Urinary bladder (tissue), 4 donors: ENCODE data around the gene YWHAQ. TPM values are rescaled to one million over a fixed set of nuclear protein-coding genes. Genes with fewer than 3 reads are reported as not detected.
"Not testable (repeated sequence)": the region's sequence is repeated elsewhere in the genome, so short reads cannot be mapped to it uniquely, and the experiment has no call there.

ENCODE experiments used
- DNase-seq: peaks from one replicate; pipeline ENCODE4 v3.0.0-alpha.2; 2015; ENCODE audit errors: extremely low spot score
- H3K27ac ChIP-seq: one replicate; pipeline ENCODE4 v1.5.1; 2013; ENCODE audit warnings: low read depth, mild to moderate bottlenecking, moderate library complexity
- H3K36me3 ChIP-seq: one replicate; pipeline ENCODE4 v1.6.1; 2013; ENCODE audit warnings: mild to moderate bottlenecking, moderate library complexity; ENCODE audit not compliant: insufficient read depth
- H3K4me1 ChIP-seq: one replicate; pipeline ENCODE4 v1.6.1; 2013; ENCODE audit warnings: mild to moderate bottlenecking, moderate library complexity; ENCODE audit not compliant: insufficient read depth
- H3K4me3 ChIP-seq: one replicate; pipeline ENCODE4 v1.5.1; 2013; ENCODE audit warnings: low read depth, low read length
- WGBS: extraction: QIAGEN DNeasy Blood & Tissue Kit; methylation state at CpG from one replicate; pipeline ENCODE4 v1.1.7; 2013; 5-methylcytosine and 5-hydroxymethylcytosine counted together
- polyA plus RNA-seq: library from polyadenylated mRNA; stranded (reverse); fragments of 200-250 nt; gene quantifications from one replicate; pipeline ENCODE4 v1.2.3, GENCODE V29; 2013
- total RNA-seq: library from RNA; depleted of rRNA; stranded (reverse); fragments of >200 nt; gene quantifications from one replicate; pipeline ENCODE4 v1.2.3, GENCODE V29; 2014
- donor health status: healthy with polysubstance abuse.
- donor health status: healthy.

The YWHAQ gene
- total and polyA plus RNA-seq, 2 donors, result 280 to 346 TPM

DNA sequence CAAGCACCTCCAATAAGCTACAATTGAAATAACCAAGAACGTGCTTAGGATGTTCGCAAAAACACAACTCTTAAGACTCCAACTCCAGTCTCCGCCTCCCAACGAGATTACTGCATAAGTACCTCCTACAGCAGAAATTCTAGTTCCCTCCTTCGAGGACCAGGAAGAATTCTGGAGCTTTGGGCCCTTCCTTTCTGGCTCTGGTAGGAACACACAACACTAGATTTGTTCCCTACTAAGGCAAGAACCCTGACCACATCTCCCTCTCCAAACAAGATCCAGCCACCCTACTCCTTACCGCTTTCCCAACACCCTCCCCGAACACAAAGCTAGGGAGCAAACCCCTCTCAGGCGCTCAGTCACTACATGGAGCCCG lies 75.9 kb downstream of the YWHAQ start:
- under 1% methylated on average over 9 of the region's 9 CpGs for WGBS
- Histone ChIP-seq H3K27ac (peak overlapping the region; percentile 86), H3K36me3 (no peaks in the 10 kb centered on the region), H3K4me1 (peaks cover 2% of the 10 kb centered on the region), H3K4me3 (peak overlapping the region; percentile 71)
- peak; percentile 45 for DNase-seq

DNA sequence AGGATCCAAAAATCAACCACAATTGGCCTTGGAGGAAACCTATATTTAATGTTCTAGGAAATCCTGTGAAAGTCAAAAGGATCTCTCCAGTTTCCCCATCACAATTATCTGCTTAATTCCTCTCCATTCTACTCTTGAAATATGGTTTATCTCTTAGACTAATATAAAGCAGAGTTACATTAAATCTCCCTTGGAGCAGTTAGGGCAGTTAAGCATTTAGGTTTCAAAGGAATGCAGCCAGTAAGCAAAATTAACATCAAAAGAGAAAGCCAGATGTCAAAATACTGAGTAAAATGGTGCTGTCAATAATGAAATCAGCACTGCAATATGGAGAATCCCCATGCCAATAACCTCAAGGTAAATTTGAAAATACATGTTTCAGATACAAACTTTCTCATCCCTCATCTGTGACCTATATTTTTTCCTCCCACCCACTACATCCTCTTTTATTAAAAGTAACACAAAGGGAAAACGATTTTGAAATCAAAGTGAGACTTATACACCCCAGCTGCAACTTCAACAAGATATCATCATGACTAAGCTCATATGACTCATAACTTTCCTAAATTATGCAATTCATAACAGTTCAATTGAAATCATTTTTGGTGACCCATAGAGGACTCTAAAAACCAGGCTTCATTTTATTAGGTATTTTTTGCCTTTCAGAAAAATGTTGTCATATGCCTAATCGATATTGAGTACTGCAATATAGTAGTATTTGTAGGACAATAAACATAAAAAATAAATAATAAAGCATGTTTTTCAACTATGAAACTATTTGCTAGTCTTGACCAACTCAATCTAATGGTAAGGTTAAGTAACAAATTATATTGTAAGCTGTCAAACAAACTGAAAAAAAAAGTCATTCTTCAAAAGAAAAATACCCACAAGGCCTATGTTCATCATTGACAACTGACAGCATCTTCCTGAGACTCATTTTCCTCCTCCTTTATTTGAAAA lies 78.3 kb downstream of the YWHAQ start:
- WGBS, result 31% methylated on average over 2 of the region's 2 CpGs
- Histone ChIP-seq H3K36me3 (no peaks in the 10 kb centered on the region), H3K27ac (no peak overlapping the region), H3K4me1 (peaks cover 2% of the 10 kb centered on the region), H3K4me3 (no peak overlapping the region)
- DNase-seq, result no peak

GRCh38 chr2:9550859-9551391 lies 79.9 kb downstream of the YWHAQ start:
- H3K27ac ChIP-seq, result not testable (repeated sequence)

DNA sequence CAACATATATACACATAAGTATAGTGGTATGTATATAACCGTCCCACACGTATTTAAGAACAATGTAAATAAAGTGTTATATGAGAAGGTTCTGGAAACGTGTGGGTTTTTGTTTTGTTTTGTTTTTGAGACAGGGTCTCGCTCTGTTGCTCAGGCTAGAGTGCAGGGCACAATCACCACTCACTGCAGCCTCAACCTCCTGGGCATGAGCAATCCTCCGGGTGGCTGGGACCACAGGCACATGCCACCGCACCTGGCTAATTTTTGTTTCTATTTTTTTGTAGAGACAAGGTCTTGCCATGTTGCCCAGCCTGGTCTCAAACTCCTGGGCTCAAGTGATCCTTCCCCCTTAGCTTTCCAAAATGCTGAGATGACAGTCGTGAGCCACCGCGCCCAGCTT lies 81.4 kb downstream of the YWHAQ start:
- peaks cover 2% of the 10 kb centered on the region for H3K4me1 ChIP-seq
- whole genome bisulfite sequencing, result 90% methylated on average over 9 of the region's 9 CpGs
- no peaks in the 10 kb centered on the region for H3K36me3 ChIP-seq
- H3K4me3 ChIP-seq, result no peak overlapping the region
- DNase-seq, result no peak
- H3K27ac ChIP-seq, result no peak overlapping the region

More at GRCh38 chr2:9550859-9551391, 79.9 kb downstream of the YWHAQ start:
- H3K36me3 ChIP-seq, H3K4me1 ChIP-seq, DNase-seq, H3K4me3 ChIP-seq: not testable (repeated sequence)
- WGBS, result 88% methylated on average over 7 of the region's 7 CpGs

DNA sequence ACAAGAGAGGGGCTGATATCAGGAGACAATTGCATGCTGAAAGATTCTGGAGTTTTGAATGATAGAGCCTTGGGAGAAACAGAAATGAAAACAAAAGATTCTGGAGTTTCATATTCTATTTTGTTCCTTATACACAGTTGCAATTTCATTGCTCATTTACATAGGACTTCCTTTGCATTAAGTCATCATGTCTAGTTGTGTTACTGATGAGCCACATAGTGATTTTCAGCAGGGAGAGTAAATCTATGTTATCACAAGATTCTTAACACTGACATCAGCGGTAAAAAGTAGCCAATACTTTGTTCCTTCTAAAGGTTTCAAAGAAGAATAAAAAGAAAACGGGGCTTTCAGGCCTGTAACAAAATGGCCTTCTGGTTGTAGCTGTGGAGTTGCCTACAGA lies 82.3 kb downstream of the YWHAQ start:
- H3K4me1 ChIP-seq, result peaks cover 2% of the 10 kb centered on the region

DNA sequence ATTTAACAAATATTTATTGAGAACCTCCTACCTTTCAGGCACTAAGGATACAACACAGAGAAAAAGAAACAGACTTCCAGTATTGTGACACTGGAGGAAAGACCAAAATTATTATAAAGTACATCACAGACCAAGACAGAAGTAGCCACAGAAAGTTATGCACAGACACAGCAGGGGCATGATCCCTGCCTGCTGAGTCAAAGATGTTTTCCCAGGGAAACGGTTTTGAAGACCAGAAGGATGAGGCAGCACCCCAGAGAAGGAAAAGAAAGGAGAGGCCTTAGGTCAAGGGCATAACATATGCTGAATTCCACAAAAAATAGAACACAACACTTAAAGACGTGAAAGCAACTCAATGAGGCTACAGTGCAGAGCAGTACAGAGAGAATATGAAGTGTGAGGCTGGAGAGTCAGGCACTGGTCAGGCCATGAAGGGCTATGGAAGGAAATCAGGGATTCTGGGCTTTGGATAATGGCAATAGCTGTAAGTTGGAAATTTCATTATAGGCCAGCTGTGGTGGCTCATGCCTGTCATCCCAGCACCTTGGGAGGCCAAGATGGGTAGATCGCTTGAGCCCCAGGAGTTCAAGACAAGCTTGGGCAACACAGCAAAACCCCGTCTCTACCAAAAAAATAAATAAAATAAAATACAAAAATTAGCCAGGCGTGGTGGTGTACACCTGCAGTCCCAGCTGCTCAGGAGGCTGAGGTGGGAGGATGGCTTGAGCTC lies 83.4 kb downstream of the YWHAQ start:
- no peak overlapping the region for H3K27ac ChIP-seq

More for the DNA sequence above, 82.3 kb downstream of the YWHAQ start:
- no peaks in the 10 kb centered on the region for H3K36me3 ChIP-seq
- DNase-seq, result no peak
- no peak overlapping the region for H3K27ac ChIP-seq
- WGBS, result 66% methylated on average over 2 of the region's 2 CpGs
- no peak overlapping the region for H3K4me3 ChIP-seq

DNA sequence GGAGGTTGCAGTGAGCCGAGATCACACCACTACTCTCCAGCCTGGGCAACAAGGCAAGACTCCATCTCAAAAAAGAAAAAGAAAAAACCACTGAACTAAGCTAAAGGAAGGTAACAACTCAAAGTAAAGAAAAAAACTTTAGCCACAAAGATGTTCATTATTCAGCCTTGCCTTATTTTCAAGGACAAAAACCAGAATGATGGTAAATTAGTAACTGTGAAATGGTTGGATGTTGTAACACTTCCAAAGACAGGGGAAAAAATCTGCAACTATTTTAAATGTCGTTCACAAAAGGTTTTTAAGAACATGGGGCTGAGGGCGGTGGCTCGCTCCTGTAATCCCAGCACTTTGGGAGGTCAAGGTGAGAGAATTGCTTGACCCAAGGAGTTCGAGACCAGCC lies 85.3 kb downstream of the YWHAQ start:
- Histone ChIP-seq H3K4me3 (no peak overlapping the region), H3K4me1 (peaks cover 2% of the 10 kb centered on the region), H3K36me3 (no peaks in the 10 kb centered on the region), H3K27ac (no peak overlapping the region)
- no peak for DNase-seq
- 93% methylated on average over 5 of the region's 5 CpGs for WGBS

More for the DNA sequence above, 83.4 kb downstream of the YWHAQ start:
- DNase-seq, result no peak
- no peak overlapping the region for H3K4me3 ChIP-seq
- 86% methylated on average over 5 of the region's 5 CpGs for WGBS
- no peaks in the 10 kb centered on the region for H3K36me3 ChIP-seq
- H3K4me1 ChIP-seq, result peaks cover 2% of the 10 kb centered on the region

DNA sequence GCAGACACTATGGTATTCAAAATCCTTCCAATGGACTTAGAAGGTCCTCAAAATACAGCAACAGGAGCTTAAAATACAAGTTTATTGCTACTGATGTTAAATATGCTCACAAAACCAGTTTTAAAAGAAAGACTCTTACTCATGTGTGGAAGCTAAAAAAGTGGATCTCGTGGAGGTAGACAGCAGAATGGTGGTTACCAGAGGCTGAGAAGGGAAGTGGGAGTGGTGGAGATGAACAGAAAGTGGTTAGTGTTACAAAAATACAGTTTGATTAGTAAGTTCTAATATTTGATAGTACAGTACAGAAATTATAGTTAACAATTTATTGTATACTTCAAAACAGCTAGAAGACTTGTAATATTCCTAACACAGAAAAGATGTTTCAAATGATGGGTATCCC lies 87.2 kb downstream of the YWHAQ start:
- H3K4me3 ChIP-seq, result no peak overlapping the region
- no peak overlapping the region for H3K27ac ChIP-seq
- H3K4me1 ChIP-seq, result no peaks in the 10 kb centered on the region
- 65% methylated on average over 1 of the region's 1 CpG for WGBS
- DNase-seq, result no peak
- H3K36me3 ChIP-seq, result no peaks in the 10 kb centered on the region

DNA sequence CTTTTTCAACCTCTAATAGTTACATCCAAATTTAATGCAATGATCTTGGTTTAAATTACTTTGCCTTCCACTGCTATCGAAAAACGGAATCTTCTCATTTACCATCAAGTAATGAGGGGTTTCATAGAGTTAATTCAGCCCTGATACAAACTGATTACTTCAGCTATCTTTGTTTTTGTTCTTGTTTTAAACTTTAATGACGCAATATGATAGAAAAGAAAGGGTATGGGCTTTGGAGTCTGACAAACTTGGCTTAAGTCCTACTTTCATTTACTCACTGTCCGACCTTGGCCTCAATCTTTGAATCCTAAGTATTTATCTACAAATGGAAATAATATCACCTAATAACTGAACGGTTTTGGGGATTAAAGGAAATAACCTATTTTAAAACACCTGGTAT lies 91.3 kb downstream of the YWHAQ start:
- Histone ChIP-seq H3K4me3 (no peak overlapping the region), H3K27ac (no peak overlapping the region), H3K36me3 (no peaks in the 10 kb centered on the region), H3K4me1 (no peaks in the 10 kb centered on the region)
- 60% methylated on average over 5 of the region's 5 CpGs for WGBS
- DNase-seq, result no peak

- Histone ChIP-seq H3K4me3 (no peak overlapping the region), H3K27ac (no peak overlapping the region), H3K36me3 (no peaks in the 10 kb centered on the region), H3K4me1 (no peaks in the 10 kb centered on the region)
- DNase-seq, result no peak
- 48% methylated on average over 2 of the region's 2 CpGs for WGBS
These were observed 92.7 kb downstream of the YWHAQ start for GRCh38 chr2:9538000-9538507.

GRCh38 chr2:9536504-9536903 lies 94.3 kb downstream of the YWHAQ start:
- H3K36me3 ChIP-seq, result no peaks in the 10 kb centered on the region
- no peaks in the 10 kb centered on the region for H3K4me1 ChIP-seq
- no peak overlapping the region for H3K27ac ChIP-seq
- no peak for DNase-seq
- H3K4me3 ChIP-seq, result no peak overlapping the region
- WGBS, result 92% methylated on average over 6 of the region's 6 CpGs

DNA sequence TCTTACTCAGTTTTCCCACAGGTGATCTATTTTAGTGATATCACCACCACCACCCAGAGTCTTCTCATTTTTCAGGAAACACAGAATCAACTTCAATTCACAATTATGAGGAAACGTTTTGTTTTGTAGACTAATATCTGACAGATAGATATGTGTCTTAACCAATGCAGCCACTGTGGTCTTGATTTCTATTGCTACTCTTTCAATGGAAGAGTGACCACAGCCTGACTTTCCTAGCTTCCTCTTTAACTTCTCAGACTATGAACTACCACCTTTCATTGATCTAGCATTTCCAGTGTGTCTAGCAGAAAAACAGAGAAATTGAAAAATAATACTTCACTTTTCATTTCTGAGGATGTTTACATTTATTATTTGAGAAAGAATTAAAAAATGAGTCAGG lies 95.6 kb downstream of the YWHAQ start:
- Histone ChIP-seq H3K36me3 (no peaks in the 10 kb centered on the region), H3K4me1 (no peaks in the 10 kb centered on the region), H3K27ac (no peak overlapping the region), H3K4me3 (no peak overlapping the region)
- WGBS, result 66% methylated on average over 1 of the region's 1 CpG
- DNase-seq, result no peak
